WTC11 (cell line): Measurements from ENCODE around the gene KCTD11.

Experiments used
- ATF1 ChIP-seq: sonication (generic); formaldehyde crosslinking; IDR thresholded peaks from 2 replicates; pipeline ENCODE4 v1.8.1; 2023; ENCODE audit warnings: mild to moderate bottlenecking, moderate library complexity, missing genetic modification reagents
- ATF3 ChIP-seq: sonication (generic); formaldehyde crosslinking; conservative IDR thresholded peaks from 2 replicates; pipeline ENCODE4 v1.8.1; 2022; ENCODE audit warnings: mild to moderate bottlenecking, missing genetic modification reagents
- CTCF ChIP-seq: fragments of 200-600 bp; IDR thresholded peaks from 2 replicates; pipeline ENCODE4 v1.8.0; 2022; ENCODE audit warnings: antibody characterized with exemption
- ZNF281 ChIP-seq: sonication (generic); formaldehyde crosslinking; IDR thresholded peaks from 2 replicates; pipeline ENCODE4 v1.8.0; 2023; ENCODE audit warnings: mild to moderate bottlenecking, missing genetic modification reagents

GRCh38 chr17:7328009-7328408 is 24.0 kb upstream of the KCTD11 start:
- TF ChIP-seq ZNF281 (no peak), ATF3 (CRISPR knock-in tag) (no peak), CTCF (no peak), ATF1 (CRISPR knock-in tag) (no peak)
